ENCODE data around the gene ARHGAP19. TPM values are rescaled to one million over a fixed set of nuclear protein-coding genes. Genes with fewer than 3 reads are reported as not detected.

ARHGAP19 gene
- total RNA-seq, 4 donors from 2014 or later, result 3.5 to 5.4 (median 4.6) TPM

DNA sequence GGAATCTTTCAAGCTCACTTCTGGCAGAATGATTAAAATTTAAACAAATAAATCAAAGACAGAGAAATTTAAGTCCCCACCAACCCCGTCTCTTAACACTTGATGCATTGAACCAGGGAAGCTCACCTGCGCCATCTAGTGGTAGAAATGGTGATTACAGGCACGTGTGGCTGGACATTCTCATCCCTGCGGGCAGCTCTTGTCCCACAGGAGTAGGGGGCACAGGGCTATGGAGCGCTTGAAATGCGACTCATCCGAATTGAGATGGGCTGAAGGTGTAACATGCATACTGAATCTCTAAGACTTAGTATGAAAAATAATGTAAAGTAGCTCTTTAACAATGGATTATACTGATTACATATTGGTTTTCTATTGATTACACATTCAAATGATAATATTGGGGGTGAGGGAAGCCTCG, 81.9 kb downstream of the ARHGAP19 start:
- DNase-seq (ENCODE audit: extremely low spot score), result no peak
- TF ChIP-seq, protein P1, sequence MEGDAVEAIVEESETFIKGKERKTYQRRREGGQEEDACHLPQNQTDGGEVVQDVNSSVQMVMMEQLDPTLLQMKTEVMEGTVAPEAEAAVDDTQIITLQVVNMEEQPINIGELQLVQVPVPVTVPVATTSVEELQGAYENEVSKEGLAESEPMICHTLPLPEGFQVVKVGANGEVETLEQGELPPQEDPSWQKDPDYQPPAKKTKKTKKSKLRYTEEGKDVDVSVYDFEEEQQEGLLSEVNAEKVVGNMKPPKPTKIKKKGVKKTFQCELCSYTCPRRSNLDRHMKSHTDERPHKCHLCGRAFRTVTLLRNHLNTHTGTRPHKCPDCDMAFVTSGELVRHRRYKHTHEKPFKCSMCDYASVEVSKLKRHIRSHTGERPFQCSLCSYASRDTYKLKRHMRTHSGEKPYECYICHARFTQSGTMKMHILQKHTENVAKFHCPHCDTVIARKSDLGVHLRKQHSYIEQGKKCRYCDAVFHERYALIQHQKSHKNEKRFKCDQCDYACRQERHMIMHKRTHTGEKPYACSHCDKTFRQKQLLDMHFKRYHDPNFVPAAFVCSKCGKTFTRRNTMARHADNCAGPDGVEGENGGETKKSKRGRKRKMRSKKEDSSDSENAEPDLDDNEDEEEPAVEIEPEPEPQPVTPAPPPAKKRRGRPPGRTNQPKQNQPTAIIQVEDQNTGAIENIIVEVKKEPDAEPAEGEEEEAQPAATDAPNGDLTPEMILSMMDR (IDR thresholded peaks at IDR 0.05), result peak; percentile 91 to 96 (median 94)
- no peak for TF ChIP-seq POLR2AphosphoS5 (IDR thresholded peaks at IDR 0.05)
- no peaks in the 10 kb centered on the region for H3K4me1 ChIP-seq
- WGBS, result 14% methylated on average over 8 of the region's 8 CpGs
- no peak overlapping the region for H3K4me3 ChIP-seq
- H3K27me3 ChIP-seq, result peaks cover 0 to 16% (median 0%) of the 10 kb centered on the region in 4 donors
- intact Hi-C loops (cut with DNase I), result loop anchor here (2.0 kb wide), 1 partner anchor 138 kb away; no protein-coding TSS in a partner anchor
- H3K27ac ChIP-seq (replicated peaks in 1 of 4), result no peak overlapping the region
- no peaks in the 10 kb centered on the region for H3K9me3 ChIP-seq
- no peaks in the 10 kb centered on the region for H3K36me3 ChIP-seq

GRCh38 chr10:97207756-97208346, 84.6 kb downstream of the ARHGAP19 start:
- H3K36me3 ChIP-seq, result no peaks in the 10 kb centered on the region
- H3K4me1 ChIP-seq, result no peaks in the 10 kb centered on the region
- TF ChIP-seq EP300 (IDR thresholded peaks at IDR 0.05), result no peak
- TF ChIP-seq, protein P1 (IDR thresholded peaks at IDR 0.05), result no peak
- no peaks in the 10 kb centered on the region for H3K9me3 ChIP-seq
- H3K27ac ChIP-seq (replicated peaks in 1 of 4), result no peak overlapping the region
- no peak for DNase-seq (ENCODE audit: extremely low spot score)
- 56% methylated on average over 4 of the region's 7 CpGs for WGBS
- peaks cover 0 to 25% (median 0%) of the 10 kb centered on the region in 4 donors for H3K27me3 ChIP-seq
- H3K4me3 ChIP-seq, result no peak overlapping the region
- intact Hi-C loops (cut with DNase I), result no loop called here

GRCh38 chr10:97207131-97207530, 85.3 kb downstream of the ARHGAP19 start:
- H3K9me3 ChIP-seq, result no peaks in the 10 kb centered on the region
- H3K4me1 ChIP-seq, result no peaks in the 10 kb centered on the region
- peaks cover 0 to 25% (median 0%) of the 10 kb centered on the region in 4 donors for H3K27me3 ChIP-seq
- no peaks in the 10 kb centered on the region for H3K36me3 ChIP-seq
- intact Hi-C loops (cut with DNase I), result no loop called here
- DNase-seq (ENCODE audit: extremely low spot score), result no peak
- no peak overlapping the region for H3K4me3 ChIP-seq
- TF ChIP-seq POLR2A (IDR thresholded peaks at IDR 0.05; ENCODE audit: low read depth), result no peak
- TF ChIP-seq POLR2AphosphoS5 (IDR thresholded peaks at IDR 0.05), result no peak
- TF ChIP-seq EP300 (IDR thresholded peaks at IDR 0.05), result no peak
- TF ChIP-seq, protein P1 (IDR thresholded peaks at IDR 0.05), result no peak
- no peak overlapping the region for H3K27ac ChIP-seq (replicated peaks in 1 of 4)
- WGBS, result 90% methylated on average over 2 of the region's 6 CpGs

- WGBS, result 87% methylated on average over 10 of the region's 14 CpGs
- Histone ChIP-seq H3K36me3 (no peaks in the 10 kb centered on the region), H3K27ac (replicated peaks in 1 of 4) (no peak overlapping the region), H3K9me3 (no peaks in the 10 kb centered on the region), H3K27me3 (peaks cover 0 to 37% (median 0%) of the 10 kb centered on the region in 4 donors), H3K4me1 (no peaks in the 10 kb centered on the region), H3K4me3 (no peak overlapping the region)
- TF ChIP-seq, protein P1 (IDR thresholded peaks at IDR 0.05), result no peak
- TF ChIP-seq POLR2AphosphoS5 (IDR thresholded peaks at IDR 0.05), result no peak
- TF ChIP-seq POLR2A (IDR thresholded peaks at IDR 0.05; ENCODE audit: low read depth), result no peak
- TF ChIP-seq EP300 (IDR thresholded peaks at IDR 0.05), result no peak
- DNase-seq (ENCODE audit: extremely low spot score), result no peak
- intact Hi-C loops (cut with DNase I), result no loop called here
Observed at GRCh38 chr10:97204826-97205679, 87.4 kb downstream of the ARHGAP19 start.

Data from esophagus muscularis mucosa (tissue), 4 donors.